GM18526 (cell line): ENCODE results near the gene FBL.

Experiments
- POLR2A ChIP-seq: IDR thresholded peaks from 3 replicates; pipeline ENCODE4 v1.6.1; 2011; ENCODE audit not compliant: insufficient read length; ENCODE audit errors: extremely low read depth

The FBL gene

GRCh38 chr19:39823686-39824085 lies 22.5 kb downstream of the FBL start:
- TF ChIP-seq POLR2A: no peak

- TF ChIP-seq POLR2A: no peak
Measured at GRCh38 chr19:39820696-39821095, 25.5 kb downstream of the FBL start.

- TF ChIP-seq POLR2A: no peak
Measured at GRCh38 chr19:39819786-39820185, 26.4 kb downstream of the FBL start.

- TF ChIP-seq POLR2A: no peak
Measured at GRCh38 chr19:39818626-39819097, 27.5 kb downstream of the FBL start.

- TF ChIP-seq POLR2A: no peak
Measured at GRCh38 chr19:39817888-39818561, 28.2 kb downstream of the FBL start.

- TF ChIP-seq POLR2A: no peak
Measured at GRCh38 chr19:39816287-39817048, 29.7 kb downstream of the FBL start.

GRCh38 chr19:39814595-39814994 lies 31.6 kb downstream of the FBL start:
- TF ChIP-seq POLR2A: no peak

- no peak for TF ChIP-seq POLR2A
Measured at GRCh38 chr19:39813264-39813993, 32.8 kb downstream of the FBL start.

- no peak for TF ChIP-seq POLR2A
Measured at GRCh38 chr19:39811064-39811463, 35.1 kb downstream of the FBL start.

GRCh38 chr19:39810424-39810823 lies 35.8 kb downstream of the FBL start:
- TF ChIP-seq POLR2A: no peak

GRCh38 chr19:39809368-39809767 lies 36.8 kb downstream of the FBL start:
- no peak for TF ChIP-seq POLR2A

GRCh38 chr19:39807846-39808364 lies 38.3 kb downstream of the FBL start:
- no peak for TF ChIP-seq POLR2A

- TF ChIP-seq POLR2A: no peak
Measured at GRCh38 chr19:39805104-39805503, 41.1 kb downstream of the FBL start.

- TF ChIP-seq POLR2A: no peak
Measured at GRCh38 chr19:39802958-39803357, 43.2 kb downstream of the FBL start.

GRCh38 chr19:39797083-39797482 lies 49.1 kb downstream of the FBL start:
- no peak for TF ChIP-seq POLR2A

GRCh38 chr19:39796000-39796498 lies 50.1 kb downstream of the FBL start:
- TF ChIP-seq POLR2A: no peak

- TF ChIP-seq POLR2A: no peak
Measured at GRCh38 chr19:39795001-39795400, 51.2 kb downstream of the FBL start.
